Motor neuron (in vitro differentiated cells): ENCODE measurements around the gene TTC39C. TPM values are rescaled to one million over a fixed set of nuclear protein-coding genes. Genes with fewer than 3 reads are reported as not detected.

ENCODE experiments used
- ATAC-seq, 8 experiments: fragments of 200-7000 bp; cut with Tn5 transposase; replicated peaks in 6 of 8; 2 replicates each; pipeline ENCODE4 v1.8.0; 2021; ENCODE audit warnings: mild to moderate bottlenecking in 8 of 8, moderate library complexity in 8 of 8
- H3K27ac ChIP-seq, 2 donors: fragments of 250-450 bp; sonication (Bioruptor Pico); 2 replicates each; pipeline ENCODE4 v1.9.0; 2021; ENCODE audit warnings: antibody characterized with exemption in 2 of 2, mild to moderate bottlenecking in 2 of 2, moderate library complexity in 1 of 2
- H3K4me1 ChIP-seq, 2 donors: fragments of 250-450 bp; sonication (Bioruptor Pico); replicated peaks in 1 of 2; 2 replicates each; pipeline ENCODE4 v1.6.1; 2021; ENCODE audit warnings: antibody characterized with exemption in 2 of 2, mild to moderate bottlenecking in 2 of 2, moderate library complexity in 1 of 2
- H3K4me3 ChIP-seq, 5 donors: fragments of 250-450 bp; sonication (Bioruptor Pico); 2 replicates each; pipeline ENCODE4 v1.9.0; 2021; ENCODE audit warnings: antibody characterized with exemption in 5 of 5, mild to moderate bottlenecking in 5 of 5, moderate library complexity in 4 of 5
- WGBS, 10 experiments: fragments of 450-650 bp; shearing (Covaris generic); methylation state at CpG; one replicate each; pipeline ENCODE4 v1.0.0; 2022; 5-methylcytosine and 5-hydroxymethylcytosine counted together
- in situ Hi-C, 9 experiments: fragments of 400-800 bp; cut with MboI; loops; one replicate each; pipeline ENCODE4 v1.15.0; 2021; ENCODE audit warnings: low sequenced_read_pairs in 9 of 9, low pct_unique_long_range_greater_than_20kb in 2 of 9; ENCODE audit not compliant: unreplicated experiment in 9 of 9
- total RNA-seq, 8 experiments: library from RNA; unstranded; fragments of 300-600 nt; gene quantifications; 2 replicates each; pipeline versions ENCODE4 v1.2.3 to v1.2.4, GENCODE V29; 2022

TTC39C gene
- total RNA-seq, 8 experiments from 2014 or later, result 15.0 to 61.6 (median 22.3) TPM

DNA sequence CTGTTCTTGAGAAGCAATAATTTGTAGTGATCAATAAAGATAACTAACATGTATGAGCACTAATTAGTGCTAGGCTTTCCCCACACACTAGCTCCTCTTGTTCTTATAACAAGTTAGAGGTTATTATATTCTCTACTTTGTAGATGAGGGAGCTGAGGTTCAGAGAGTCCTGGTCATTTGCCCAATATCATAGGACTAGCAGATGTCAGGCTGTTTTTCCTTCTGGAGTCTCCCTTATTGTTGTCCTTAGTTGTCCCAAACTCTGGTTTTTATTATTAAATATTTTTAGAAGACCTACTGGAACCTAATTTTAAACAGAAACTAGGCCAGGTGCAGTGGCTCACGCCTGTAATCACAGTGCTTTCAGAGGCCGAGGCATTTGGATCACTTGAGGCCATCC lies 16.5 kb upstream of the TTC39C start:
- 31 to 100% (median 100%) methylated on average over 1 to 2 of the region's 2 CpGs; no CpG with 5 or more reads in 5 of the 10 experiments for WGBS, 10 experiments
- no peak overlapping the region for H3K4me3 ChIP-seq
- no peak overlapping the region for H3K27ac ChIP-seq
- in situ Hi-C loops, result no loop called here
- H3K4me1 ChIP-seq, result peaks cover 4 to 5% of the 10 kb centered on the region in 2 donors
- no peak for ATAC-seq

DNA sequence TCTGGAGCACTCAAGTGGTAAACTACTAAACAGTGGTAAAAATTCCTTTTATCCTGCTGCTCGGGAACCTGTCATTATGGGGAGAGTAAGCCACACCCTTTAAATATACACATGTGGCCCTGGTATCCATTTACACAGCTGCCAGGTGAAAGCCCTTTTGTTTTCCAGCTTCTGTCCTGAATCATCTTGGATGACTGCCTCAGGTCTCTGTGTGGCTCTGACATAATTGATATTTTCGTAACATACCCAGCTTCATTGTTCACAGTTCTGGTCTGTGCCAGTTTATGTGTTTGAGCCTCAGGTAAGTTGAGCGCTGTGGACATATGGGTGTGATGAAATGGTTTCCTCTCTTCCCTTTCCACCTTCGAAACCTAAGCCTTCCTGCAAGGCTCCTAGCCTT lies 15.7 kb upstream of the TTC39C start:
- H3K27ac ChIP-seq, result no peak overlapping the region
- in situ Hi-C loops, result no loop called here
- ATAC-seq, result peak in 2 of 8 experiments; percentile 19 to 31
- no peak overlapping the region for H3K4me3 ChIP-seq
- WGBS, 10 experiments, result 0 to 80% (median 33%) methylated on average over 1 to 4 of the region's 4 CpGs; no CpG with 5 or more reads in 2 of the 10 experiments
- H3K4me1 ChIP-seq, result peaks cover 4 to 5% of the 10 kb centered on the region in 2 donors

- 63 to 92% (median 81%) methylated on average over 2 to 7 of the region's 8 CpGs for WGBS, 10 experiments
- ATAC-seq, result no peak
- no peak overlapping the region for H3K4me3 ChIP-seq
- in situ Hi-C loops, result no loop called here
- no peak overlapping the region for H3K27ac ChIP-seq
- no peaks in the 10 kb centered on the region for H3K4me1 ChIP-seq
Observed at GRCh38 chr18:24000613-24001490, 13.7 kb upstream of the TTC39C start.

DNA sequence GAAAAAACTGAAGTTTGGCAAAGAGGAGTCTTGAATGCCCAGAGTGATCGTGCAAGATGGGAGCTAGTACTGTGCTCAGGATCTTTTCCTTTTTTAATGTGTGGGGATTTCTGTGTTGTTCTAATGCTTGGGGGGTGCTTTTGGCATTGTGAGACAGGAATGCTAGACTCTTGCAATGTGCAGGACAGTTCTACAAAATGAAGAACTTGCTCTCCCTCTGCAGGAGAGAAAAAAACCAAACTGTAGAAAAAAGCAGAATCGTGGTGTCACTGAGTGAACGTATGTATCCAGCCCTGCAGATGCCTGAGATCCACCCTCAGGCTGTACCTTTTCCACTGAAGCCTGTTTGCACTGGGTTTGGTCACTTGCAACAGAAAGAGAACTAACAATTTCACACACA lies 12.1 kb upstream of the TTC39C start:
- no peak overlapping the region for H3K27ac ChIP-seq
- in situ Hi-C loops, result no loop called here
- H3K4me3 ChIP-seq, result no peak overlapping the region
- WGBS, 10 experiments, result 0 to 100% (median 71%) methylated on average over 1 to 3 of the region's 3 CpGs; no CpG with 5 or more reads in 3 of the 10 experiments
- no peak for ATAC-seq
- no peaks in the 10 kb centered on the region for H3K4me1 ChIP-seq

DNA sequence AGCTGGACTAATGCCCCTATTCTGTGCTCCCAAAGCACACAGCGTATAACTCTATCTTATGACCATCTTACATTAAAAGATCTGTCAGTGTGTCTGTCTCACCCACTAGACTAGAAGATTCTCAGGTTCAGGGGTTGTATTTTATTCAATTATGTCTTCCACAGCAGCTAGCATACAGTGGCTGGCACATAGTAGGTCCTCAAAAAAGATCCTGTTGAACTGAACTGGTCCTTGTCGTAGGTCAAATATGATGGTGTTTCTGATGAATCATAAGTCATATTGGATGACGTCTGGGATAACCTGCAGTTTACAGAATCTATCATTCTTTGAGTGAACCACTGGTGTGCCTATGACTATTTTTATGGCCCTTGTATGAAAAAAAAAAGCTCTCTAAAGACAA lies 11.3 kb upstream of the TTC39C start:
- in situ Hi-C loops, result no loop called here
- 48 to 100% (median 85%) methylated on average over 2 to 3 of the region's 3 CpGs; no CpG with 5 or more reads in 3 of the 10 experiments for WGBS, 10 experiments
- Histone ChIP-seq H3K27ac (no peak overlapping the region), H3K4me3 (no peak overlapping the region), H3K4me1 (no peaks in the 10 kb centered on the region)
- no peak for ATAC-seq

DNA sequence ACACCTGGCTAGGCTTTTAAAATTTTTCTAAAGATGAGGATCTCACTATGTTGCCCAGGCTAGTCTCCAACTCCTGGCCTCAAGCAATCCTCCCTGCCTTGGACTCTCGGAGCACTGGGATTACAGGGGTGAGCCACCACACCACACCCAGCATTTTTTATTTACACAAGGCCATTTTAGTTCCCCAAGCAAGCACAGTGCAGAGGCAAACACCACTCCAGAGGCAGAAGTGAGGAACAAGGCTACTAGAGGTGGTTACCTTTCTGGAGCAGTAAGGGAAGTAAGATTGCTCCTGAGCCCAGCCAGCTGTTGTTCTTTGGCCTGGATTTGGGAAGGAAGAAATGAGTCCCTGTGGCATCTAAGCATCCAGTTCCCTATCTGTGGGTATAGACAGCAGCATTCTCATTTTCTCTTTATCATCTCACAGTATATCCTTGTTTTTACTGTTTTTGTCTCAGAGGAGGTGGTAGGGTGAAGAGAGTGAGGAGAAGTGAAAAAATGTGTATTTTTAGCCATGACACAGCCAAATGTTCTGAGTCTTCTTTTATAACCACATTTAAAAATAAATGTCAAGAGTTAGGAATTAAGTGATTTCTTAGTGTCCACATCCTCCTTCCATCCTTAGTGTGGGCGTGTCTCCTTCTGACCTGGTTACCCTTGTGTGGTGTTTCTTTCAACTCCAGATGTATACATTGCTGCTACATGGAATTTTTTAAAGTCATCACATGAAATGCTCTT lies 10.5 kb upstream of the TTC39C start:
- ATAC-seq, result no peak
- no peaks in the 10 kb centered on the region for H3K4me1 ChIP-seq
- in situ Hi-C loops, result no loop called here
- H3K27ac ChIP-seq, result no peak overlapping the region
- H3K4me3 ChIP-seq, result no peak overlapping the region
- 54 to 90% (median 82%) methylated on average over 1 to 2 of the region's 2 CpGs; no CpG with 5 or more reads in 2 of the 10 experiments for WGBS, 10 experiments

- peak in 3 of 8 experiments; percentile 94 to 97 (median 96) for ATAC-seq
- in situ Hi-C loops, result no loop called here
- Histone ChIP-seq H3K4me3 (no peak overlapping the region), H3K27ac (no peak overlapping the region), H3K4me1 (no peaks in the 10 kb centered on the region)
- 40 to 100% (median 90%) methylated on average over 1 to 5 of the region's 5 CpGs; no CpG with 5 or more reads in 2 of the 10 experiments for WGBS, 10 experiments
Observed at GRCh38 chr18:24006712-24007313, 7.7 kb upstream of the TTC39C start.

DNA sequence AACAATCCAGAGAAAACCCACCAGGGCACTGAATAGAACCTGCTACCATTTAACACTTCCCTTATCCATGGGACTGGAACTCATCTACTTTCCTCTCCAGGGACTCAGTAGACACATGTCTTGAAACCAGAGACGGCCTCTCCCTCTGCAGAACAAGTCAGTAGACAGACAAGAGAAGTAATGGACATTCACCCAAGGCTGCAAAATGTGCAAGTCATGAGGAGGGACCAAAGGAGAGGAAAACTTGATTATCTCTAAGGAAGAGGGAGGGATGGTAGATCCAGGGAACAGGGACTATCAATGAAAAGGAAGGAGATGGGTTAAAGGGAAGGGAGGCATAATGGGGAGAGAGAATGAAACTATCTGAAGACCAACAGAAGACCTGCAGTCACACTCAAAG lies 5.3 kb upstream of the TTC39C start:
- 20 to 100% (median 57%) methylated on average over 1 of the region's 1 CpG; no CpG with 5 or more reads in 5 of the 10 experiments for WGBS, 10 experiments

GRCh38 chr18:24009651-24010333 lies 4.8 kb upstream of the TTC39C start:
- 74 to 95% (median 86%) methylated on average over 3 to 7 of the region's 7 CpGs; no CpG with 5 or more reads in 1 of the 10 experiments for WGBS, 10 experiments
- no peak for ATAC-seq
- H3K4me3 ChIP-seq, result no peak overlapping the region
- no peak overlapping the region for H3K27ac ChIP-seq
- H3K4me1 ChIP-seq, result no peaks in the 10 kb centered on the region
- in situ Hi-C loops, result no loop called here

More for the DNA sequence above, 5.3 kb upstream of the TTC39C start:
- in situ Hi-C loops, result no loop called here
- Histone ChIP-seq H3K4me1 (no peaks in the 10 kb centered on the region), H3K4me3 (no peak overlapping the region), H3K27ac (no peak overlapping the region)
- ATAC-seq, result peak in 2 of 8 experiments; percentile 4 to 9

- Histone ChIP-seq H3K4me1 (no peaks in the 10 kb centered on the region), H3K4me3 (no peak overlapping the region), H3K27ac (no peak overlapping the region)
- 66 to 100% (median 83%) methylated on average over 1 to 6 of the region's 7 CpGs; no CpG with 5 or more reads in 1 of the 10 experiments for WGBS, 10 experiments
- in situ Hi-C loops, result no loop called here
- no peak for ATAC-seq
Observed at GRCh38 chr18:24010673-24011072, 3.9 kb upstream of the TTC39C start.

DNA sequence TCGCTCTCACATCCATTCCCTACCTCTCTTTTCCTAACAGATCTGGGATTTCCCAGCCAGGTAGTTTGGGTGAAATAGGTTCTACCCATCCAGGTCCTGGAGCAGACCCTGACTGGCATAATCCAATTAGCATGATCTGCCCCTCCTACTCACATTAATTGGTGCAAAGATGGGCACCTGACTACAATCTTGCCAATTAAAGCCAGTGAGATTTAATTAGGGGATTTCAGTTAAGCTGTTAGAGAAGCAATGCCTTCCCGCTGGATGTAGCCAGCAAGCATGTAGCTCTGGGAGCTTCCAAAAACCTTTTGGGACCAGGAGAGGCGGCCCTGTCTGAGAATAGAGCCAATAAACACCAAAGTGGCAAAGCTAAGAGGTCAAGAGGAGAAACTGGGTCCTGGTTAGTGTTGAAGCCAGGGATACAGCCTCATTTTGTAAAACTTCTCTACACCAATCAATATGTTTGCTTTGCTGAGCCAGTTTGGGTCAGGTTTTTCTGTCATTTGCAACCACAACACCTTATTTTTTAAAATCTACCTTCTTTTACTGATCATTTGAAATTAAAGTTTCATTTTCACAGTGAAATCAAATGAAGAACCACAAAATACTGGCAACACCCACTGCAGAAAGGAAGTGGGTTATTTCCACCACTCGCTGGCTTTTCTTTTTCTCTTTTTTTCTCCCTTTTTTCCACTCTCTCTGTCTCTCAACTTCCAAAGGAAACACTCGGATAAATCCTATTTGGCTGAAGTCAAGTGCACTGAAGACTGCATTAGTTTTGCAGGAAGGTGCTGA lies 3.2 kb upstream of the TTC39C start:
- ATAC-seq, result no peak
- Histone ChIP-seq H3K4me1 (no peaks in the 10 kb centered on the region), H3K27ac (no peak overlapping the region), H3K4me3 (no peak overlapping the region)
- WGBS, 10 experiments, result 68 to 100% (median 91%) methylated on average over 2 to 4 of the region's 5 CpGs
- in situ Hi-C loops, result no loop called here

- in situ Hi-C loops, result no loop called here
- ATAC-seq, result no peak
- H3K4me1 ChIP-seq, result peaks cover 12% of the 10 kb centered on the region in 2 donors
- WGBS, 10 experiments, result 14 to 86% (median 37%) methylated on average over 1 to 2 of the region's 2 CpGs; no CpG with 5 or more reads in 2 of the 10 experiments
- no peak overlapping the region for H3K27ac ChIP-seq
- H3K4me3 ChIP-seq, result no peak overlapping the region
Observed at GRCh38 chr18:24013051-24013450, 1.5 kb upstream of the TTC39C start.
